B cell (primary cell): ENCODE measurements around the gene SCGB2B2.

Source experiments
- CTCF ChIP-seq: fragments of 200-600 bp; IDR thresholded peaks from one replicate; pipeline ENCODE4 v1.8.0; 2022; ENCODE audit warnings: antibody characterized with exemption, mild to moderate bottlenecking
- EZH2 ChIP-seq: IDR thresholded peaks from 2 replicates; pipeline ENCODE4 v1.6.1; 2012; ENCODE audit warnings: borderline replicate concordance, low read depth, mild to moderate bottlenecking, moderate library complexity, low read length; ENCODE audit not compliant: insufficient read depth, poor library complexity, severe bottlenecking

DNA sequence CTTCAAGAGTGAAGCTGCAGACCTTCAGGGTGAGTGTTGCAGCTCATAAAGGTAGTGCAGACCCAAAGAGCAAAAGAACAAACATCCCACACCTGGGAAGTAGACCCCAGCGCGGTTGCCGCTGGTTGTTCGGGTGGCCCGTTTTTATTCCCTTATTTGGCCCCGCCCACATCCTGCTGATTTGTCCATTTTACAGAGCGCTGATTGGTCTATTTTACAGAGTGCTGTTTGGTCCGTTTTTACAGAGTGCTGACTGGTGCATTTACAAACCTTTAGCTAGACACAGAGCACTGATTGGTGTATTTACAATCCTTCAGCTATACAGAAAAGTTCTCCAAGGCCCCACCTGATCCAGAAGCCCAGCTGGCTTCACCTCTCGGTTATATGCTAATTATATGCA is 1.0 kb downstream of the SCGB2B2 start:
- TF ChIP-seq CTCF (no peak), EZH2 (no peak)
